Dedifferentiated amniotic fluid mesenchymal stem cell (primary cell): ENCODE measurements around the gene ATP6V0E1.

ENCODE experiments used
- DNase-seq: peaks from one replicate; pipeline ENCODE4 v3.0.0-alpha.2; 2016; ENCODE audit errors: extremely low spot score

The ATP6V0E1 gene

DNA sequence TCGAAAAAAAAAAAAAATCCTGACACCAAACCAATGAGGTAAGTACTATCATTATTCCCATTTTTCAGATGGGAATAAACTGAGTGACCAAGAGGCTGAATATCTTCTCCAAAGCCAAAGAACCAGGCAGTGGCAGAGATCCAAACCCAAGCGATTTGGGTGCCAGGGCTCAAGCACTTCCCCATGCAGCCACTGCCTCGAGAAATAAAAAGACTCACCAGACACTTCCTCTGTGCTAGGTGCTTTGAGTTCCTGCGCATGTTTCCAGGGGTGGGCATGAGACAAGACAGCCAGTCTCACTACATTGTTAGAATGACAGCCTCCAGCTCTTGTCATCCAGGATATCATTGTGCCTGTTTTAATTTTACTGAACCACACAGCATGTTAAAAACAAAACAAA lies 26.6 kb upstream of the ATP6V0E1 start:
- no peak for DNase-seq

DNA sequence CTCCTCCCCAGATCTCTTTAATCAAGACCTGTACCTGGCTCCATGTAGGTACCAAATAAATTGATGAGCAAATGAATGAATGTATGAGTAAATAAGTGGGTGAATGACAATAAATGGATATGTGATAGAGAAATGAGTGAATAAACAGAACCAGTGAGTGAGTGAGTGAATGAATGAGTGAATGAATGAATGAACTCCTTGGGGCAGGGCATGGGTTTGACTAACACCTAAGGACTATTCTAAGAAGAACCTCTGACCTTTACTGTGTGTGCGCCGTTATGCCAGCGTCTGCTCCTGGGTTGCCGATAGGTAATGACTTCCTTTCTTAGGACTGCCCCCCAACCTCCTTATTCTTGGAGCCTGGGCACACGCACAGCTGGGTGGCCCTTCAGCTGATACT lies 26.1 kb upstream of the ATP6V0E1 start:
- DNase-seq, result no peak

DNA sequence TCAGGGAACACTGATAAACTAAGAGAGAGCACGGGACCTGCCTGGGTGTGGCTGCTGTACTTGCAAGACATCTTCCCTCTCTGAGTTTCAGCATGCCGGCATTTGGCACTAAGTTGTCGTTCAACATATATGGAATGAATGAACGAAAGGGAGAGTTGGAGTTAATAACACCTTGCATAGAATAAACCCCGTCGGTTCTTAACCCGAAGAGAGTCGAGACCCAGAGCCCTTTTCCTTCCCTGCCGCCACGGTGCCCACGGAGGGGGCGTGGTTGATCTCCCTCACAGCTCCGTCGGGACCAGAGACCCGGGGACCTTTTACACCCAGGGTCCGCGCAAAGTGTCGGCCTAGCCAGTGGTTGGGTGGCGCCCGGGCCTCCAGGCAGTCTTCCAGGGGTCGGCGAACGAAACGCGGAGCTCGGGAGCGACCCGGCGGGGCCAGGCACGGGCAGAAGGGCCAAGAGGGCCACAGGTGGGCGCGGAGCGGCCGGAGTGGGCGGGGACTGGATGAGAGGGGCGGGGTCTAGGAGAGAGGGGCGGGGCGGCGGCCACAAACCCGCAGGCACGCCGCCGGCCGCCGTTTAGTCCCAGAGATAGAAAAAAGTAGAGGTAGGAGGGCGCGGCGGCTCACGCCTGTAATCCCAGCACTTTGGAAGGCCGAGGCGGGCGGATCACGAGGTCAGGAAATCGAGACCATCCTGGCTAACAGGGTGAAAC lies 25.1 kb upstream of the ATP6V0E1 start:
- no peak for DNase-seq

DNA sequence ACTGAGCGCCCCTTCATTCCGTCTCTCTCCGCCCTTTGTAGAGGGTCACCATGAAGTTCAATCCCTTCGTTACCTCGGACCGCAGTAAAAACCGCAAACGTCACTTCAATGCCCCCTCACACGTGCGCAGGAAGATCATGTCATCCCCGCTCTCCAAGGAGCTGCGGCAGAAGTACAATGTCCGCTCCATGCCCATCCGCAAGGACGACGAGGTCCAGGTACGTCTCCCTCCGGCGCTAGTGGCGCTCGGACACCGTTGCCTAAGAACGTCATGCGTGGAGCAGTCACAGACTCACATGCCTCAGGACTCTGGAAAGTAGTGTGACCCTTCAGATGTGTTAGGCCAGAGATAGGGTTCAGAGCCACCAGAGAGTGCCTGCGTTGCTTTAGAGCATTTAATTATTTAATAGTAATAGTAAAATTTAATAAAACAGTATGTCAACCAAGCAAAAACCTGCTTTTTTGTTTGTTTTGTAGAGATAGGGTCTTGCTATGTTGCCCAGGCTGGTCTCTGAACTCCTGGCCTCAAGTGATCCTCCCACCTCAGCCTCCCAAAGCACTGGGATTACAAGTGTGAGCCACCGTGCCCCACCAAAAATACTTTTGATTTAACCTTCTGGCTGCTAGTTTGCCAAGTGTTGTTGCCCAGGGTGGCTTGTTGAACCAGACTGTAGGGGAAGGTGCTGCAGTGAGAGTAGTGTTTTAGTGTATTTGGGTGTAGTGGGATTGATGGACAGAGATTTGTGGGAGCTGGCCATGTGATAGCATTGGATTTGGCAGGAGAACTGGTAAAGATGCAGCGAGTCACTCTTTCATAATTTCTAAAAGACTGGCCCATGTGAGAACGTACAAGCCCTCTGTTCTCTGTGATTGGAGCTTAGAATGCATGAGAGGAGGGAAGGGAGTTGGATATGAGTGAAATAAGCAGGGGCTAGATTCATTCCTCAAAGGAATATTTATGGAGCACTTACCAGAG lies 23.5 kb upstream of the ATP6V0E1 start:
- DNase-seq, result no peak

DNA sequence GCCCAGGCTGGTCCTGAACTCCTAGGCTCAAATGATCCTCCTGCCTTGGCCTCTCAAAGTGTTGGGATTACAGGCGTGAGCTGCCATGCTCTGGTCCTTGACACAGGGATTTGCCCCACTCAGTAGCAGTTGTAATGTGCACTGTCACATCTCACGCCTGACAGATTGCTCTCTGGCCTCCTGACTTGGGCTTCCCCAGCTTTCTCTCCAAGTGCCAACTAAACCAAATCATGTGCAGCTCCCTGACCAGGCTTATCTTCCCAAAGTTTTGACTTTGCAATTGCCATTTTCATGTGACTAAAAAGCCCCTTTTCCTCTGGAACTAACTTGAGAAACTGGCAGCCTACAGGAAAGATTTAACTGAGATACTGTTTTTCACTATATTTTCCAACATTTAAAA lies 13.7 kb upstream of the ATP6V0E1 start:
- DNase-seq, result no peak

DNA sequence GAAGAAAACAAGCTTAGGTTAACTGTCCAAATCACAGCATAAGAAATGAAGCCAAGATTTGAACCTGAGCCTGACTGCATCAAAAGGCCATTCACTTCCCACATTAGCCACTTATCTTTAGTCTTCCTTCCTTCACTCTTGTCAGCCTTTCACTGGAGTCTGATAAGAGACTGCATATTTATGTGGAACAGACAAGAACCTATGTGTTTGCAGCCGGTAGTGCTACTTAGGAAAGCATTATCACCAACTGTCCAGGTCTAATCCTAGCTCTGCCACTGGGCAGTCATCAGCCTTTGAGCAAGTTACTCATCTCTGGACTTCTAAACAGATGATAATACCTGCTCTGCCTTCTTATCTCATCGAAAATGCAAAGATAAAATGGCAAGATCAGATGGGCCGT lies 12.1 kb upstream of the ATP6V0E1 start:
- DNase-seq, result no peak

DNA sequence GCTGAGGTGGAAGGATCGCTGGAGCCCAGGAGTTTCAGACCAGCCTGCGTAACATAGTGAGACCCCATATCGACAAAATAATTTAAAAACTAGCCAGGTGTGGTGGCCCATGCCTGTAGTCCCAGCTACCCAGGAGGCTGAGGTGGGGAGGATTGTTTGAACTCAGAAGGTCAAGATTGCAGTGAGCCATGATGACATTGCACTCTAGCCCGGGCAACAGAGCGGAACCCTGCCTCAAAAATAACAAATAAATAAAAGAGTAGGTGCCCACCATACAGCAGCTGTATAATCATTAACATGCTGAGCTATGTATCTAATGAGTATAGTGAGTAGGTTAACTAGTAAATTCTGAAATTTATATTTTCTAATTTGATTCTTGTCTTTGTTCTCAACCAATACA lies 11.0 kb upstream of the ATP6V0E1 start:
- DNase-seq, result no peak

DNA sequence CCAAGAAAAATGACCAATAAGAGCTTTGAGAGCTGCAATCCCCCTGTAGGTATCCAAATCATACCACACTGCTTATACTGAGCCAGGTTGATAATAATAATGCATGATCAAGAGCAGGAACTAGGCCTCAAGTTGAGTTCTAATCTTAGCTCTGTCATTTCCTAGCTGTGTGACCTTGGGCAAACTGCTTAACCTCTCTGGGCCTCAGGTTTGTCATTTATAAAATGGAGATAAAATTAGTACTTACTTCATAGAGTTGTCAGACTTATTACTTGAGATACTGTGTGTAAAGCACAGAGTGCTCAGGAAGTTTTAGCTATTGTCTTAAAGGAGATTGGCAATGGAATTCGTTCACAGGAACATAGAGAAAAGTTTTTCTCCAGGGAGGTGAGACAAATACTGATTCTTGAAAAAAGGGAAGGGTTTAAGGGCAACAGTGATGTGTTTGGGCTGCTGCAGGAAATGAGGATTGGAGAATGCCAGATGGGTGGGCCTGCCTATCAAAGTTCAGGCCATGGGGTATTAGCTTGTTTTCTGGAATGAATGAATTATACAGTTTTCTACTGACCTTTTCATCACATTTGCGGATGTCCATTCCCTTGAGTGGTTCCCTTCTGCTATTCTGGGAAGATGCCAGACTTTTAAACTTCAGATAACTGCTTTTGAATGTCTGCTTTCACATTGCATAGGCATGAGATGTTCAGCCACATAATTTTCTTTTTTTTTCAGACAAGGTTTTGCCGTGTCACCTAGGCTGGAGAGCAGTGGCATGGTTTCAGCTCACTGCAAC lies 10.2 kb upstream of the ATP6V0E1 start:
- DNase-seq, result no peak

DNA sequence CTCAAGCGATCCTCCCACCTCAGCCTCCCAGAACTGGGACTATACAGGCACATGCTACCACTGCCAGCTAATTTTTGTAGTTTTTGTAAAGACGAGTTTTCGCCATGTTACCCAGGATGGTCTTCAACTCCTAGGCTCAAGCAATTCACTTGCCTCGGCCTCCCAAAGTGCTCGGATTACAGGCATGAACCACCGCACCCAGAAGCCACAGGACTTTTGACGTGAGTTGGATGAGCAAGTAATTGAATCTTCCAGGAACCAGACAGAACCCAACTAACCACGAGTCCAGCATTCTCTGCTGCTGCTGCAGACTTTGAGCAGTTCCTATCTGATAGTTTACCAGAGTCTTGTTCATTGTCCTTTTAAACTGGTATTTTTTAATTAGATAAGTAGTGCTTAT lies 9.6 kb upstream of the ATP6V0E1 start:
- no peak for DNase-seq

DNA sequence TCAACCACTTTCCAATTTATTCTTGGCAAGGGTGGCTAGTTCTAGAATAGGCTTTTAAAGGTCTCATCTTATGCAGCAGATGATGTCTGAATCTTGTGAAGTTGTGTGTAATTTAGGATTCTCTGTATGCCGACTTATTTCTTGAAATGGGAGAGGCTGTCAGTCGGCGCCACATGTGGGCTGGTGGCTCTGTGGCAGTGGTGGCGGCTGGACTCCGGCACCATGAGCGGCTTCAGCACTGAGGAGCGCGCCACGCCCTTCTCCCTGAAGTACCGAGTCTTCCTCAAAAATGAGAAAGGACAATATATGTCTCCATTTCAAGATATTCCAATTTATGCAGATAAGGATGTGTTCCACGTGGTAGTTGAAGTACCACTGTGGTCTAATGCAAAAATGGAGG lies 8.3 kb upstream of the ATP6V0E1 start:
- DNase-seq, result no peak

DNA sequence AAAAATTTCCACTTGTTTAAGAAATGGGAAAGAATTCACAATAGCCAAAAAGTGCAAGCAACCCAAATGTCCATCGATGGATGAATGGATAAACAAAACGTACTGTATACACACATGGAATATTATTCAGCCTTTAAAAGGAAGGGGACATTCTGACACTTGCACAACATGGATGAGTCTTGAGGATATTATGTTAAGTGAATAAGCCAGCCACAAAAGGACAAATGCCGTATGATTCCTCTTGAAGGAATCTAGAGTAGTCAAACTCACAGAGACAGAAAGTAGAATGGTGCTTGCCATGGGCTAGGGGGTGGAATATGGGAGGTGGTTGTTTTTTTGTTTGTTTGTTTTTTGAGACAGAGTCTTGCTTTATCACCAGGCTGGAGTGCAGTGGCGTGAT lies 3.8 kb upstream of the ATP6V0E1 start:
- no peak for DNase-seq

DNA sequence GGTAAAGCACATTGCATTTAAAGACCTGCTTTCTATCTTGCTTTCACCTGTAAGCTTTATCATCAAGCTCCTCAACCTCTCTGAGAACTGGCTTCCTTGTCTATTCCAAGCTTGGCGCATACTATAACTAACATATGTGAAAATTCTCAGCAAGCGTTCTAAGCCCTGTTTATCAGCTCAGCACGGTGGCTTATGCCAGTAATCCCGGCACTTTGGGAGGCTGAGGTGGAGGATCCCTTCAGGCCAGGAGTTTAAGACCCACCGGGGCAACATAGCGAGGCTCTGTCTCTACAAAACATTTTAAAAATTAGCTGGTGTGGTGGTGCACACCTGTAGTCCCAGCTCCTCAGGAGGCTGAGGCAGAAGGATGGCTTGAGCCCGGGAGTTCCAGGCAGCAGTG lies 1.6 kb upstream of the ATP6V0E1 start:
- DNase-seq, result no peak

DNA sequence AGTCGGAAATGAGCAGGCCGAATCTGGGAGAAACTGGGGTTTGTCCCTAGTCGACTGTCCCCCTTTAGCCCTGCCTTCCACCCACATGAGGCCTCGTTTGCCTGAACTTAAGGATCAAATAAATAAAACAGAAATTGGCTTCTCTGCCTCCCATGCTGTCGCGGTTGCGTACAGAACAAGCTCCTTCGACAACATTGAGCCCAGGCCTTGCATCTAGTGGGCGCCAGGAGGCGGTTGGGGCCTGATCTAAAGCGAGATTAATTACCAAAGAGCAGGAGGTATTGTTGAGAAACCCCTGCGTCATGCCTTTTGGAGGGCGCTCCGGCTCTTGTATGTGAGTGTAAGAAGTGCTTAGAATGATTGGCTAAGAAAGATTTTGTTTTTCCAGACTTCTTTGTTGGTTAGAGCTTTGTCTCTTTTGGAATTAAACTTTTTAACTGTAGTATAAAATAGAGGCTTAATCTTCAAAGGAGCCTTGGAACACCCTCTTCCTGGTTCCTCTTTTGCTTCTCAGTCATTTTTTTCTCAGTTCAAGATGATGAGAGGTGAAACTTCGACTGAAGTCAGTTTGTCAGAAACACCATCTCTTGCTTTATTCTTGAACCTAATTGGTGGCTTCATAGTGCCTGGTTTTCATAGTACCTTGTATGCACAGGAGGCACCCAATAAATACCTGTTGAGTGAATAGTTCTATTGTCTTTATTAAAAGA lies 828 bp downstream of the ATP6V0E1 start:
- DNase-seq, result peak; percentile 84

DNA sequence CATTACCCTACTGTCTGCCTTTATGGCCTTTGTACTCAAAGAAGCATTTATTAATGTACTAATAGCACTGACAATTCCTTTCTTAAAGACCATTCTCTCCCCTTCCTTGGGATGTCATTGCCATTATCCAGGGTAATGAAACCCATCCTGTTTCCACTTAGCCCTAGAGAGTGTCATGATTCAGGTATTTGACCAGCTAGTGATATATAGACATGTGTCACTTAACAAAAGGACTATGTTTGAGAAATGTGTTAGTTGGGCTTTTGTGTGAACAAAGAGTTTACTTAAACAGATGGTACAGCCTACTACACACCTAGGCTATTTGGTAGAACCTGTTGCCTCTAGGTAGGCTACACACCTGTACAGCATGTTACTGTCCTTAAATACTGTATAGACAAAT lies 2.0 kb downstream of the ATP6V0E1 start:
- no peak for DNase-seq

DNA sequence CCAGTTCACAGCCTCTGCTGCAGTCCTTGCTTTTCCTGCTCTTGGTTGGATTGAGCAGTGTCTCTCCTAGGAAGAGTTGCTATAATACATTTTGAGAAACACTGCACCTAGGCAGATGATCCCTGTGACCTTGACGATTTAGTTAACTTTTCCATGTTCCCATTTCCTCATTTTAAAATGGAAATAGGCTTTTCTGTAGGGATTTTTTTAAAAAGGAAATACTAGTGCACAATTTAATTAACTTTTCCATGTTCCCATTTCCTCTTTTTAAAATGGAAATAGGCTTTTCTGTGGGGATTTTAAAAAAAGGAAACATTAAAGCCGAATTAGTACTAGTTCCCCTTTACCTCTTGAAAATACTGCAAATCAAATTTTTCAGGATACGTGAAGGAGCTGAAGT lies 4.7 kb downstream of the ATP6V0E1 start:
- DNase-seq, result no peak

DNA sequence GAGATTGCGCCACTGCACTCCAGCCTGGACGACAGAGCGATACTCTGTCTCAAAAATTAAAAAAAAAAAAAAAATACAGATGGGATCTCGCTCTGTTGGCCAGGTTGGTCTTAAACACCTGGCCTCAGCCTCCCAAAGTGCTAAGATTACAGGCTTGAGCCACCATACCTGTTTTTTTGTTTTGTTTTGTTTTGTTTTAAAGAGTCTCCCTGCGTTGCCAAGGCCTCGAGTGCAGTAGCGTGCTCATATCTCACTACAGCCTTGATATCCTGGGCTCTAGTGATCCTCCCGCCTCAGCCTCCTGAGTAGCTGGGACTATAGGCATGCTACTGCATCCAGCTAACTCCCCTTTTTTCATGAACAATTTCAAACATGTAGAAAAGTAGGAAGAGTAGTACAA lies 7.2 kb downstream of the ATP6V0E1 start:
- no peak for DNase-seq

DNA sequence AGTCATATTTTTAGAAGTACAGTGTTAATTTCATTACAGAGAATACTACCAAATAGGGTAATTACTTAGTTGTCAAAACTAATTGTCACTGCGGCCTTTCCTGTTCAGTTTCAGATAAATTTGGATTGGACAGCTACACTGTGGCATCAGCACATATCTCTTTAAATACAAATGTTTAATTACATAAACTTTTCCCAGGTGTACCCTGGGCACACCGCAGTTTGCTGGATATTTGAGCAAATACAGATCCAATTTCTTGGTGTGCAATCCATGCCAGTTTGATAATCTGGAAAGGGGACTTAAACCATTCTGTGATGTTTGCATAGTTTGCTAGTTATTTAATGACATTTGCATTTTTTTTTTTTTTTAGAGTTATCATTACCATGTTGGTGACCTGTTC lies 10.8 kb downstream of the ATP6V0E1 start:
- DNase-seq, result no peak

DNA sequence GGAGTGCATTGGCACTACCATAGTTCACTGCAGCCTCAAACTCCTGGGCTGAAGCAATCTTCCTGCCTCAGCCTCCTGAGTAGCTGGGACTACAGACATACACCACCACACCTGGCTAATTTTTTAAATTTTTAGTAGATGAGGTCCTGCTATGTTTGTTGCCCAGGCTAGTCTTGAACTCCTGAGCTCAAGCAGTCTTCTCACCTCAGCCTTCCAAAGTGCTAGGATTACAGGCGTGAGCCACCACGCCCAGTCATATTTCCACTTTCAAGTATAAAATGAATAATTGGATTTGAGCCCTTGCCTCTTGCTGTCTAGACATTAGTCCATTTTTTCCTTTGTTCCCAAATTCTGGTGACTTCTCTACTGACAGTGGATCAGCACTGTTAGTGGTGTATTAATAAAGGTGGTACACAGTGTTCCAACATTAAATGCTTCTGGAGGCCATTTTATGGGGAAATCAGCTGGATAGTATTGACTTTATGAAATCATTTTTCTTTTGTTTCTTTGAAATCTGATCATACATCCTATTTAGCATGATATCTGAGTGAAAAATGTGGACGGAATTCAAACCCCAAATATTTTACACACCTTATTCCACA lies 15.9 kb downstream of the ATP6V0E1 start:
- DNase-seq, result no peak

DNA sequence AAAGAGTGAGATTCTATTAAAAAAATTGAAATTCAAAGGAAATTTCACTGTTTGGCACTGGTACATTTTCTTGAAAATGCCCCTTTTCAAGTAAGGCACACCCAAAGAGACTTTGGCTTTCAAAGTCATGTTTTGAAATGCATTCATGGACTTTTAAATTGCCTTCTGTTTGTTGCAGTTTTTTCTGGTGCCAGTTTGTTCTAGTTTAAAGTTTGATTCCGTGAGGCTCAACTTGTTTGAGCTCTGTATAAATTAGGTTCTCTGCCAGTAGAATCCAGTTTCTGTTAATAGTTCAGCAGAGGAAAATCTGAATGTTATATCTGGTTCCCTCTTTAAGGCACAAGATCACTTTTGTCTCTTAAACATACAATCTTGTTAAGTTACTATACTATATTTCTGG lies 16.4 kb downstream of the ATP6V0E1 start:
- DNase-seq, result no peak

DNA sequence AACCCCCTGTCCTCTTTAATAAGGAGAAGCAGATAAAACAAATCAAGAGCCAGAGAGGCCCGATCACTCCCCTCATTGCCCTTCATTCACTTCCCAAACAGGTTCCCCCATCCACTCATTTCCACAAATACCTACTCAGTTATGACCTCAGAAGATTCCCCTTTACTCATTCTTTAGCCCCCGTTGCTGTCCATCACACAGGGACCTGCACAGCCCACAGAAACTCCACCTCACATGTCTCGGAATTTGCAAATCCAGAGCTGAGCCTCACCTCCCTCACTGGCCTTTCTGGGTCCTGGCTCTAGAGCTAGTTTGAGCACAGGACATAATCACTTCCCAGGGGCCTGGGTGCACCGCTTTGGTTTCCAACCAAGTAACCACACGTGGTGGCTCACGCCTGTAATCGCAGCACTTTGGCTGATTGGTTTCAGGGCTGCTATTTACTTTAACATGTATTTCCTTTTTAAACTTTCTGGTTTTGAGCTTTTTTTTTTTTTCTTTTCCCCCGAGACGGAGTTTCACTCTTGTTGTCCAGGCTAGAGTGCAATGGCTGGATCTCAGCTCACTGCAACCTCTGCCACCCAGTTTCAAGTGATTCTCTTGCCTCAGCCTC lies 17.8 kb downstream of the ATP6V0E1 start:
- DNase-seq, result no peak

DNA sequence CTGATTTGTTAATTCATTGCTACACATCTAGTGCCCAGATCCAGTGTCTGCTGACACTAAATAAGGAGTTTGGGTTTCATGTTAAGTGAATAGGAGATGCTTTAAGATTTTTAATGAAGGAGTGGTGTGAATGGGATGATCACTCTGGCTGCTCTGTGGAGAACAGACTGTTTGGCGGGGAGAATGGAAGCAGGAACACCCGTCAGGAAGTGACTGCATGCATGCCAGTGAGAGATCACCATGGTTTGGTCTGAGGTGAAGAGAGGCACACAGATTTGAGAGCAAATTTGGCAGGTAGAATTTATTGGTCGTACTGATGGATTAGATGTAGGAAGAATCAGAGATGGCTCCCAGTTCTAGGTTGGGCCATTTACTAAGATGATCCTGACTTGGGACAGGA lies 19.8 kb downstream of the ATP6V0E1 start:
- DNase-seq, result no peak
